GM23338 (cell line): ENCODE results near the gene SLC25A47. TPM values are rescaled to one million over a fixed set of nuclear protein-coding genes. Genes with fewer than 3 reads are reported as not detected.

ENCODE experiments used
- ATAC-seq: fragments of 200-7000 bp; cut with Tn5 transposase; 3 replicates; pipeline ENCODE4 v1.9.1; 2020
- DNase-seq: peaks from one replicate; pipeline ENCODE4 v3.0.0-alpha.2; 2015; ENCODE audit warnings: low spot score
- H2AFZ ChIP-seq: fragments of 200-600 bp; sonication (generic); 2 replicates; pipeline ENCODE4 v1.8.0; 2016; ENCODE audit warnings: antibody characterized with exemption, mild to moderate bottlenecking, moderate library complexity
- H3F3A ChIP-seq: fragments of 200-600 bp; sonication (generic); replicated peaks from 2 replicates; pipeline ENCODE4 v1.8.0; 2017; ENCODE audit warnings: antibody characterized with exemption, mixed run types, low read depth
- H3K27ac ChIP-seq: fragments of 200-600 bp; sonication (generic); 2 replicates; pipeline ENCODE4 v1.6.1; 2016; ENCODE audit warnings: low read depth
- H3K27me3 ChIP-seq: fragments of 200-600 bp; sonication (generic); 2 replicates; pipeline ENCODE4 v1.8.0; 2016; ENCODE audit warnings: mild to moderate bottlenecking, mixed run types, moderate library complexity; ENCODE audit not compliant: insufficient read depth
- H3K36me3 ChIP-seq: fragments of 200-600 bp; sonication (generic); 2 replicates; pipeline ENCODE4 v1.8.0; 2016; ENCODE audit warnings: mild to moderate bottlenecking; ENCODE audit not compliant: insufficient read depth
- H3K4me1 ChIP-seq: fragments of 200-600 bp; sonication (generic); 2 replicates; pipeline ENCODE4 v1.8.0; 2016; ENCODE audit warnings: mild to moderate bottlenecking, moderate library complexity; ENCODE audit not compliant: insufficient read depth
- H3K4me2 ChIP-seq: fragments of 200-600 bp; sonication (generic); 2 replicates; pipeline ENCODE4 v1.7.1; 2017; ENCODE audit warnings: mixed run types
- H3K4me3 ChIP-seq: fragments of 200-600 bp; sonication (generic); 2 replicates; pipeline ENCODE4 v1.6.1; 2016; ENCODE audit warnings: mixed run types
- H3K79me2 ChIP-seq: fragments of 200-600 bp; sonication (generic); replicated peaks from 2 replicates; pipeline ENCODE4 v1.8.0; 2017; ENCODE audit warnings: mild to moderate bottlenecking; ENCODE audit not compliant: insufficient read depth
- H3K9me2 ChIP-seq: fragments of 200-600 bp; sonication (generic); 2 replicates; pipeline ENCODE4 v1.8.0; 2017; ENCODE audit not compliant: insufficient read depth
- H4K20me1 ChIP-seq: fragments of 200-600 bp; sonication (generic); replicated peaks from 2 replicates; pipeline ENCODE4 v1.8.0; 2017; ENCODE audit warnings: mild to moderate bottlenecking; ENCODE audit not compliant: insufficient read depth
- H3K27ac Mint-ChIP-seq: 2 replicates; pipeline ENCODE4 v1.8.0; 2020; ENCODE audit warnings: inconsistent platforms, mild to moderate bottlenecking, moderate library complexity, mixed read lengths
- H3K27me3 Mint-ChIP-seq: 3 replicates; pipeline ENCODE4 v1.8.0; 2022; ENCODE audit warnings: low read depth, mild to moderate bottlenecking, moderate library complexity, mixed read lengths, inconsistent platforms; ENCODE audit not compliant: insufficient read depth, poor library complexity
- H3K36me3 Mint-ChIP-seq: 3 replicates; pipeline ENCODE4 v1.8.0; 2021; ENCODE audit warnings: low read depth, mild to moderate bottlenecking, inconsistent platforms, moderate library complexity, mixed read lengths
- H3K4me1 Mint-ChIP-seq: 3 replicates; pipeline ENCODE4 v1.8.0; 2020; ENCODE audit warnings: mild to moderate bottlenecking, inconsistent platforms, mixed read lengths
- H3K4me3 Mint-ChIP-seq: 3 replicates; pipeline ENCODE4 v1.8.0; 2021; ENCODE audit warnings: moderate library complexity, mild to moderate bottlenecking, inconsistent platforms, mixed read lengths
- H3K9me3 Mint-ChIP-seq: 3 replicates; pipeline ENCODE4 v1.8.0; 2020; ENCODE audit warnings: moderate library complexity, mild to moderate bottlenecking, inconsistent platforms, mixed read lengths
- CREB1 ChIP-seq: fragments of 250-450 bp; sonication (Bioruptor Pico); IDR thresholded peaks from 2 replicates; pipeline ENCODE4 v1.5.0; 2020; ENCODE audit warnings: low read depth, mild to moderate bottlenecking, moderate library complexity
- EZH2 ChIP-seq: fragments of 200-600 bp; sonication (generic); IDR thresholded peaks from one replicate; pipeline ENCODE4 v1.8.0; 2017; ENCODE audit warnings: antibody characterized with exemption, mild to moderate bottlenecking, low read depth; ENCODE audit not compliant: unreplicated experiment
- EZH2phosphoT487 ChIP-seq: fragments of 200-600 bp; sonication (generic); IDR thresholded peaks from one replicate; pipeline ENCODE4 v1.8.1; 2018; ENCODE audit warnings: antibody characterized with exemption; ENCODE audit not compliant: unreplicated experiment
- JUNB ChIP-seq: IDR thresholded peaks from one replicate; pipeline ENCODE4 v1.6.1; 2016; ENCODE audit warnings: antibody characterized with exemption; ENCODE audit not compliant: unreplicated experiment
- NANOG ChIP-seq: IDR thresholded peaks from 2 replicates; pipeline ENCODE4 v1.6.1; 2016; ENCODE audit warnings: antibody characterized with exemption, borderline replicate concordance
- POLR2AphosphoS5 ChIP-seq: IDR thresholded peaks from 2 replicates; pipeline ENCODE4 v1.6.1; 2016; ENCODE audit warnings: antibody characterized with exemption, low read depth
- STAT1 ChIP-seq: IDR thresholded peaks from one replicate; pipeline ENCODE4 v1.6.1; 2016; ENCODE audit warnings: antibody characterized with exemption; ENCODE audit not compliant: unreplicated experiment
- ZNF114 ChIP-seq: fragments of 250-450 bp; sonication (Bioruptor Pico); IDR thresholded peaks from 2 replicates; pipeline ENCODE4 v1.5.0; 2020; ENCODE audit warnings: mild to moderate bottlenecking, moderate library complexity
- ZNF331 ChIP-seq: fragments of 250-450 bp; sonication (Bioruptor Pico); IDR thresholded peaks from 2 replicates; pipeline ENCODE4 v1.5.0; 2020; ENCODE audit warnings: low read depth, mild to moderate bottlenecking, moderate library complexity
- polyA plus RNA-seq: library from polyadenylated mRNA; unstranded; fragments of >200 nt; fragmentation: Nextera tagmentation; extraction: Ambion mirVana; gene quantifications from 2 replicates; pipeline ENCODE4 v1.2.1, GENCODE V29; 2016
- total RNA-seq: library from RNA; depleted of rRNA; stranded (reverse); fragments of >200 nt; shearing (Covaris generic); gene quantifications from 2 replicates; pipeline ENCODE4 v1.2.3, GENCODE V29; 2014
- TF ChIP-seq, protein P1 (sequence below): fragments of 250-450 bp; sonication (Bioruptor Pico); IDR thresholded peaks from 2 replicates; pipeline ENCODE4 v1.5.0; 2020; ENCODE audit warnings: mild to moderate bottlenecking, moderate library complexity
- TF ChIP-seq, protein P2 (sequence below): IDR thresholded peaks from 2 replicates; pipeline ENCODE4 v1.6.1; 2016; ENCODE audit warnings: antibody characterized with exemption
- TF ChIP-seq, protein P3 (sequence below): IDR thresholded peaks from one replicate; pipeline ENCODE4 v1.6.1; 2018; ENCODE audit warnings: antibody characterized with exemption; ENCODE audit not compliant: unreplicated experiment
- TF ChIP-seq, protein P4 (sequence below), 2 experiments: fragments of 200-600 bp in 1 of 2; sonication (generic) in 1 of 2; conservative IDR thresholded peaks; 2 replicates each; pipeline versions ENCODE4 v1.5.1 to v1.6.1; 2016 to 2017; ENCODE audit warnings: antibody characterized with exemption in 2 of 2, low read depth in 2 of 2, mild to moderate bottlenecking in 2 of 2, moderate library complexity in 1 of 2

SLC25A47 gene
- total and polyA plus RNA-seq, 2 experiments from 2014 or later, result not detected

DNA sequence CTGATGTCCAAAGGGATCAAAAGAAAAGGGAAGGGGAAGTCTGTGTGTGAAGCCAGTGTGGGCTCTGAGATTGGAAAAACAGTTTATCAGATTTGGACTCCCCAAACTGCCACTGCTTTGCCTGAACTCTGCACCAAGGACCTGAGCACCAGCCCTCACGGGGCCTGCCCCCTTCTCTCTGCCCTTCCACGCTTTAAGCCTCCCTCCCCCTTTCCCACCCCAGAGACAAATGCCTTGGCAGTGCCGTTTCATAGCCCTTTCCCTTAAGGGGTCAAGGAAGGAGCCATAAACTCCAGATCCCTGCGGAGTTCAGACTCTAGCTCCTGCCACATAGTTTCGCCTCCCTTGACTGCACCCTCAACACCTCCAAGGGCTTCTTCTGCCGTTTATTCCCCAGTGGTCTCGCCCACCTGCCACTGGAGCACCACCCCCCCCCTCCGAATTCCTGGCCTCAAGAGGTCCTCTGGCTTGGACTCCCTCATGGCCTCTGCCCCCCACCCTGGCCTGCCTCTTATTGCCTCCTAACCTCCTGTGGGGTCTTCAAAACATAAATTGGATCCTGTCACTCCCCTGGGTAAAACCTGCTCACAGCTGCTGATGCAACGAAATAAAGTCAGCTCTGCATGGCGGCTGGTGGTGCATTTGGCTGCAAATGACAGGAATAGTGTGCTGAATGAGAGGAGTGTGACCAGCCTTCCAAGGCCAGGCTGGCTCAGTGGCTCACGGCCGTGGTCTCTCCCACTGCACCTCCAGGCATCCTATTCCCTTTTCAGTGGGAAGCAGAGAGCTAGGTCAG lies 35.7 kb upstream of the SLC25A47 start:
- no peak overlapping the region for H3K4me3 Mint-ChIP-seq
- H2AFZ ChIP-seq, result no peak overlapping the region
- no peak overlapping the region for H3K4me2 ChIP-seq

More for the DNA sequence above, 35.7 kb upstream of the SLC25A47 start:
- Mint-ChIP-seq H3K36me3 (peaks cover 23% of the 10 kb centered on the region; the same call in 2 of the 3 replicates), H3K4me1 (peaks cover 46% of the 10 kb centered on the region), H3K27ac (no peak overlapping the region), H3K27me3 (peaks cover 18% of the 10 kb centered on the region), H3K9me3 (no peaks in the 10 kb centered on the region)
- Histone ChIP-seq H4K20me1 (peaks cover 20% of the 10 kb centered on the region), H3K27ac (peak overlapping the region; percentile 39; the same call in 1 of the 2 replicates), H3K9me2 (no peaks in the 10 kb centered on the region), H3K4me1 (peaks cover 13% of the 10 kb centered on the region), H3K36me3 (no peaks in the 10 kb centered on the region; the same call in 1 of the 2 replicates), H3K4me3 (no peak overlapping the region), H3K79me2 (0 out of 2 replicates have a peak, but pooled peaks cover 6% of the 10 kb centered on the region), H3K27me3 (no peaks in the 10 kb centered on the region), H3F3A (peaks cover 28% of the 10 kb centered on the region; the same call in 1 of the 2 replicates)
- no peak for DNase-seq
- no peak for TF ChIP-seq JUNB
- TF ChIP-seq, protein P1, sequence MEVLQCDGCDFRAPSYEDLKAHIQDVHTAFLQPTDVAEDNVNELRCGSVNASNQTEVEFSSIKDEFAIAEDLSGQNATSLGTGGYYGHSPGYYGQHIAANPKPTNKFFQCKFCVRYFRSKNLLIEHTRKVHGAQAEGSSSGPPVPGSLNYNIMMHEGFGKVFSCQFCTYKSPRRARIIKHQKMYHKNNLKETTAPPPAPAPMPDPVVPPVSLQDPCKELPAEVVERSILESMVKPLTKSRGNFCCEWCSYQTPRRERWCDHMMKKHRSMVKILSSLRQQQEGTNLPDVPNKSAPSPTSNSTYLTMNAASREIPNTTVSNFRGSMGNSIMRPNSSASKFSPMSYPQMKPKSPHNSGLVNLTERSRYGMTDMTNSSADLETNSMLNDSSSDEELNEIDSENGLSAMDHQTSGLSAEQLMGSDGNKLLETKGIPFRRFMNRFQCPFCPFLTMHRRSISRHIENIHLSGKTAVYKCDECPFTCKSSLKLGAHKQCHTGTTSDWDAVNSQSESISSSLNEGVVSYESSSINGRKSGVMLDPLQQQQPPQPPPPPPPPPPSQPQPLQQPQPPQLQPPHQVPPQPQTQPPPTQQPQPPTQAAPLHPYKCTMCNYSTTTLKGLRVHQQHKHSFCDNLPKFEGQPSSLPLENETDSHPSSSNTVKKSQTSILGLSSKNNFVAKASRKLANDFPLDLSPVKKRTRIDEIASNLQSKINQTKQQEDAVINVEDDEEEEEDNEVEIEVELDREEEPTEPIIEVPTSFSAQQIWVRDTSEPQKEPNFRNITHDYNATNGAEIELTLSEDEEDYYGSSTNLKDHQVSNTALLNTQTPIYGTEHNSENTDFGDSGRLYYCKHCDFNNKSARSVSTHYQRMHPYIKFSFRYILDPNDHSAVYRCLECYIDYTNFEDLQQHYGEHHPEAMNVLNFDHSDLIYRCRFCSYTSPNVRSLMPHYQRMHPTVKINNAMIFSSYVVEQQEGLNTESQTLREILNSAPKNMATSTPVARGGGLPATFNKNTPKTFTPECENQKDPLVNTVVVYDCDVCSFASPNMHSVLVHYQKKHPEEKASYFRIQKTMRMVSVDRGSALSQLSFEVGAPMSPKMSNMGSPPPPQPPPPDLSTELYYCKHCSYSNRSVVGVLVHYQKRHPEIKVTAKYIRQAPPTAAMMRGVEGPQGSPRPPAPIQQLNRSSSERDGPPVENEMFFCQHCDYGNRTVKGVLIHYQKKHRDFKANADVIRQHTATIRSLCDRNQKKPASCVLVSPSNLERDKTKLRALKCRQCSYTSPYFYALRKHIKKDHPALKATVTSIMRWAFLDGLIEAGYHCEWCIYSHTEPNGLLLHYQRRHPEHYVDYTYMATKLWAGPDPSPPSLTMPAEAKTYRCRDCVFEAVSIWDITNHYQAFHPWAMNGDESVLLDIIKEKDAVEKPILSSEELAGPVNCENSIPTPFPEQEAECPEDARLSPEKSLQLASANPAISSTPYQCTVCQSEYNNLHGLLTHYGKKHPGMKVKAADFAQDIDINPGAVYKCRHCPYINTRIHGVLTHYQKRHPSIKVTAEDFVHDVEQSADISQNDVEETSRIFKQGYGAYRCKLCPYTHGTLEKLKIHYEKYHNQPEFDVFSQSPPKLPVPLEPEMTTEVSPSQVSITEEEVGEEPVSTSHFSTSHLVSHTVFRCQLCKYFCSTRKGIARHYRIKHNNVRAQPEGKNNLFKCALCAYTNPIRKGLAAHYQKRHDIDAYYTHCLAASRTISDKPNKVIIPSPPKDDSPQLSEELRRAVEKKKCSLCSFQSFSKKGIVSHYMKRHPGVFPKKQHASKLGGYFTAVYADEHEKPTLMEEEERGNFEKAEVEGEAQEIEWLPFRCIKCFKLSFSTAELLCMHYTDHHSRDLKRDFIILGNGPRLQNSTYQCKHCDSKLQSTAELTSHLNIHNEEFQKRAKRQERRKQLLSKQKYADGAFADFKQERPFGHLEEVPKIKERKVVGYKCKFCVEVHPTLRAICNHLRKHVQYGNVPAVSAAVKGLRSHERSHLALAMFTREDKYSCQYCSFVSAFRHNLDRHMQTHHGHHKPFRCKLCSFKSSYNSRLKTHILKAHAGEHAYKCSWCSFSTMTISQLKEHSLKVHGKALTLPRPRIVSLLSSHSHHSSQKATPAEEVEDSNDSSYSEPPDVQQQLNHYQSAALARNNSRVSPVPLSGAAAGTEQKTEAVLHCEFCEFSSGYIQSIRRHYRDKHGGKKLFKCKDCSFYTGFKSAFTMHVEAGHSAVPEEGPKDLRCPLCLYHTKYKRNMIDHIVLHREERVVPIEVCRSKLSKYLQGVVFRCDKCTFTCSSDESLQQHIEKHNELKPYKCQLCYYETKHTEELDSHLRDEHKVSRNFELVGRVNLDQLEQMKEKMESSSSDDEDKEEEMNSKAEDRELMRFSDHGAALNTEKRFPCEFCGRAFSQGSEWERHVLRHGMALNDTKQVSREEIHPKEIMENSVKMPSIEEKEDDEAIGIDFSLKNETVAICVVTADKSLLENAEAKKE (CRISPR knock-in tag), result no peak
- TF ChIP-seq ZNF331, result no peak
- TF ChIP-seq, protein P2, sequence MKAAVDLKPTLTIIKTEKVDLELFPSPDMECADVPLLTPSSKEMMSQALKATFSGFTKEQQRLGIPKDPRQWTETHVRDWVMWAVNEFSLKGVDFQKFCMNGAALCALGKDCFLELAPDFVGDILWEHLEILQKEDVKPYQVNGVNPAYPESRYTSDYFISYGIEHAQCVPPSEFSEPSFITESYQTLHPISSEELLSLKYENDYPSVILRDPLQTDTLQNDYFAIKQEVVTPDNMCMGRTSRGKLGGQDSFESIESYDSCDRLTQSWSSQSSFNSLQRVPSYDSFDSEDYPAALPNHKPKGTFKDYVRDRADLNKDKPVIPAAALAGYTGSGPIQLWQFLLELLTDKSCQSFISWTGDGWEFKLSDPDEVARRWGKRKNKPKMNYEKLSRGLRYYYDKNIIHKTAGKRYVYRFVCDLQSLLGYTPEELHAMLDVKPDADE, result no peak
- no peak for TF ChIP-seq STAT1
- no peak for TF ChIP-seq EZH2phosphoT487
- no peak for TF ChIP-seq EZH2
- TF ChIP-seq, protein P3, sequence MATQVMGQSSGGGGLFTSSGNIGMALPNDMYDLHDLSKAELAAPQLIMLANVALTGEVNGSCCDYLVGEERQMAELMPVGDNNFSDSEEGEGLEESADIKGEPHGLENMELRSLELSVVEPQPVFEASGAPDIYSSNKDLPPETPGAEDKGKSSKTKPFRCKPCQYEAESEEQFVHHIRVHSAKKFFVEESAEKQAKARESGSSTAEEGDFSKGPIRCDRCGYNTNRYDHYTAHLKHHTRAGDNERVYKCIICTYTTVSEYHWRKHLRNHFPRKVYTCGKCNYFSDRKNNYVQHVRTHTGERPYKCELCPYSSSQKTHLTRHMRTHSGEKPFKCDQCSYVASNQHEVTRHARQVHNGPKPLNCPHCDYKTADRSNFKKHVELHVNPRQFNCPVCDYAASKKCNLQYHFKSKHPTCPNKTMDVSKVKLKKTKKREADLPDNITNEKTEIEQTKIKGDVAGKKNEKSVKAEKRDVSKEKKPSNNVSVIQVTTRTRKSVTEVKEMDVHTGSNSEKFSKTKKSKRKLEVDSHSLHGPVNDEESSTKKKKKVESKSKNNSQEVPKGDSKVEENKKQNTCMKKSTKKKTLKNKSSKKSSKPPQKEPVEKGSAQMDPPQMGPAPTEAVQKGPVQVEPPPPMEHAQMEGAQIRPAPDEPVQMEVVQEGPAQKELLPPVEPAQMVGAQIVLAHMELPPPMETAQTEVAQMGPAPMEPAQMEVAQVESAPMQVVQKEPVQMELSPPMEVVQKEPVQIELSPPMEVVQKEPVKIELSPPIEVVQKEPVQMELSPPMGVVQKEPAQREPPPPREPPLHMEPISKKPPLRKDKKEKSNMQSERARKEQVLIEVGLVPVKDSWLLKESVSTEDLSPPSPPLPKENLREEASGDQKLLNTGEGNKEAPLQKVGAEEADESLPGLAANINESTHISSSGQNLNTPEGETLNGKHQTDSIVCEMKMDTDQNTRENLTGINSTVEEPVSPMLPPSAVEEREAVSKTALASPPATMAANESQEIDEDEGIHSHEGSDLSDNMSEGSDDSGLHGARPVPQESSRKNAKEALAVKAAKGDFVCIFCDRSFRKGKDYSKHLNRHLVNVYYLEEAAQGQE, result no peak
- TF ChIP-seq ZNF114 (CRISPR knock-in tag), result no peak
- no peak for TF ChIP-seq NANOG
- TF ChIP-seq CREB1, result no peak
- TF ChIP-seq POLR2AphosphoS5, result no peak
- TF ChIP-seq, protein P4, sequence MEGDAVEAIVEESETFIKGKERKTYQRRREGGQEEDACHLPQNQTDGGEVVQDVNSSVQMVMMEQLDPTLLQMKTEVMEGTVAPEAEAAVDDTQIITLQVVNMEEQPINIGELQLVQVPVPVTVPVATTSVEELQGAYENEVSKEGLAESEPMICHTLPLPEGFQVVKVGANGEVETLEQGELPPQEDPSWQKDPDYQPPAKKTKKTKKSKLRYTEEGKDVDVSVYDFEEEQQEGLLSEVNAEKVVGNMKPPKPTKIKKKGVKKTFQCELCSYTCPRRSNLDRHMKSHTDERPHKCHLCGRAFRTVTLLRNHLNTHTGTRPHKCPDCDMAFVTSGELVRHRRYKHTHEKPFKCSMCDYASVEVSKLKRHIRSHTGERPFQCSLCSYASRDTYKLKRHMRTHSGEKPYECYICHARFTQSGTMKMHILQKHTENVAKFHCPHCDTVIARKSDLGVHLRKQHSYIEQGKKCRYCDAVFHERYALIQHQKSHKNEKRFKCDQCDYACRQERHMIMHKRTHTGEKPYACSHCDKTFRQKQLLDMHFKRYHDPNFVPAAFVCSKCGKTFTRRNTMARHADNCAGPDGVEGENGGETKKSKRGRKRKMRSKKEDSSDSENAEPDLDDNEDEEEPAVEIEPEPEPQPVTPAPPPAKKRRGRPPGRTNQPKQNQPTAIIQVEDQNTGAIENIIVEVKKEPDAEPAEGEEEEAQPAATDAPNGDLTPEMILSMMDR (conservative IDR thresholded peaks at IDR 0.05; ENCODE audit: low read depth in 2 of 2), result no peak
- no peak for ATAC-seq
